Hypothalamus (tissue), 51 donors: ENCODE results near the gene NYNRIN.

Source experiments
- DNase-seq, 51 donors: peaks; one replicate each; lab custom pipeline; 2025; lab: John Stamatoyannopoulos, UW

The NYNRIN gene

GRCh38 chr14:24411443-24412389 lies 12.9 kb downstream of the NYNRIN start:
- DNase-seq, result peak in 1 of 51 donors; percentile 5

- no peak for DNase-seq
Observed at GRCh38 chr14:24414077-24414476, 15.3 kb downstream of the NYNRIN start.

DNA sequence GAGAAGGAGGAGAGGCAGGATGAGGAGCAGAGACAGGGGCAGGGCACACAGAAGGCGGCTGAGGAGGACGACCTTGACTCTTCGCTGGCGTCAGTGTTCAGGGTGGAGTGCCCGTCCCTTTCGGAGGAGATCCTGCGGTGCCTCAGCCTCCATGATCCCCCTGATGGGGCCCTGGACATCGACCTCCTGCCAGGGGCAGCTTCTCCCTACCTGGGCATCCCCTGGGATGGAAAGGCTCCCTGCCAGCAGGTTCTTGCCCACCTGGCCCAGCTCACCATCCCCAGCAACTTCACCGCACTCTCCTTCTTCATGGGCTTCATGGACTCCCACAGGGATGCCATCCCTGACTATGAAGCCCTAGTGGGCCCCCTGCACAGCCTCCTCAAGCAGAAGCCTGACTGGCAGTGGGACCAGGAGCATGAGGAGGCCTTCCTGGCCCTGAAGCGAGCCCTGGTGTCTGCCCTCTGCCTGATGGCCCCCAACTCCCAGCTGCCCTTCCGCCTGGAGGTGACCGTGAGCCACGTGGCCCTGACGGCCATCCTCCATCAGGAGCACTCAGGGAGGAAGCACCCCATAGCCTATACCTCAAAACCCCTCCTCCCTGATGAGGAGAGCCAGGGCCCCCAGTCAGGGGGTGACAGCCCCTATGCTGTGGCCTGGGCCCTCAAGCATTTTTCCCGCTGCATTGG lies 16.1 kb downstream of the NYNRIN start:
- no peak for DNase-seq

DNA sequence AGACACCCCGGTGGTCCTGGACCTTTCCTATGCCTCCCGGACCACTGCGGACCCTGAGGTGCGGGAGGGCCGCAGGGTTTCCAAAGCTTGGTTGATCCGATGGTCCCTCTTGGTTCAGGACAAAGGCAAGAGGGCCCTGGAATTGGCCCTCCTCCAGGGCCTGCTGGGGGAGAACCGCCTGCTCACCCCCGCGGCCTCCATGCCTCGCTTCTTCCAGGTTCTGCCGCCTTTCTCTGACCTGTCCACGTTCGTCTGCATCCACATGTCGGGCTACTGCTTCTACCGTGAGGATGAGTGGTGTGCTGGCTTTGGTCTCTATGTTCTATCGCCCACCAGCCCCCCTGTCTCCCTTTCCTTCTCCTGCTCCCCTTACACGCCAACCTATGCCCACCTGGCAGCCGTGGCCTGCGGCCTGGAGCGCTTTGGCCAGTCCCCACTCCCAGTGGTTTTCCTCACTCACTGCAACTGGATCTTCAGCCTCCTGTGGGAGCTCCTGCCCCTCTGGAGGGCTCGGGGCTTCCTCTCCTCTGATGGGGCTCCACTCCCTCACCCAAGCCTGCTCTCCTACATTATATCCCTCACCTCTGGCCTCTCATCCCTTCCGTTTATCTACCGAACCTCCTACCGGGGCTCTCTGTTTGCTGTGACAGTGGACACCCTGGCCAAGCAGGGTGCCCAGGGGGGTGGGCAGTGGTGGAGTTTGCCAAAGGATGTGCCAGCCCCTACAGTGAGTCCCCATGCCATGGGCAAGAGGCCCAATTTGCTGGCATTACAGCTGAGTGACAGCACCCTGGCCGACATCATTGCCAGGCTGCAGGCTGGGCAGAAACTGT lies 16.8 kb downstream of the NYNRIN start:
- DNase-seq, result no peak

DNA sequence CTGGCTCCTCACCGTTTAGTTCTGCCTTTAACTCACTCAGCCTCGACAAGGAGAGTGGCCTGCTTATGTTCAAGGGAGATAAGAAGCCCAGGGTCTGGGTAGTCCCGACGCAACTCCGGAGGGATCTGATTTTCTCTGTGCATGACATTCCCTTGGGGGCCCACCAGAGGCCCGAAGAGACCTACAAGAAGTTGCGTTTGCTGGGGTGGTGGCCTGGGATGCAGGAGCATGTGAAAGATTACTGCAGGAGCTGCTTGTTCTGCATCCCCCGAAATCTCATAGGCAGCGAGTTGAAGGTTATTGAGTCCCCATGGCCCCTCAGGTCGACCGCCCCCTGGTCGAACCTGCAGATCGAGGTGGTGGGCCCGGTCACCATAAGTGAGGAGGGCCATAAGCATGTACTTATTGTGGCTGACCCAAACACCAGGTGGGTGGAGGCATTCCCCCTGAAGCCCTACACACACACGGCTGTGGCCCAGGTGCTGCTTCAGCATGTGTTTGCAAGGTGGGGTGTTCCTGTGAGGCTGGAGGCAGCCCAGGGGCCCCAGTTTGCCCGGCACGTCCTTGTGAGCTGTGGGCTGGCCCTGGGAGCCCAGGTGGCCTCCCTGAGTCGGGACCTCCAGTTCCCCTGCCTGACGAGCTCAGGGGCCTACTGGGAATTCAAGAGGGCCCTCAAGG lies 17.6 kb downstream of the NYNRIN start:
- no peak for DNase-seq

DNA sequence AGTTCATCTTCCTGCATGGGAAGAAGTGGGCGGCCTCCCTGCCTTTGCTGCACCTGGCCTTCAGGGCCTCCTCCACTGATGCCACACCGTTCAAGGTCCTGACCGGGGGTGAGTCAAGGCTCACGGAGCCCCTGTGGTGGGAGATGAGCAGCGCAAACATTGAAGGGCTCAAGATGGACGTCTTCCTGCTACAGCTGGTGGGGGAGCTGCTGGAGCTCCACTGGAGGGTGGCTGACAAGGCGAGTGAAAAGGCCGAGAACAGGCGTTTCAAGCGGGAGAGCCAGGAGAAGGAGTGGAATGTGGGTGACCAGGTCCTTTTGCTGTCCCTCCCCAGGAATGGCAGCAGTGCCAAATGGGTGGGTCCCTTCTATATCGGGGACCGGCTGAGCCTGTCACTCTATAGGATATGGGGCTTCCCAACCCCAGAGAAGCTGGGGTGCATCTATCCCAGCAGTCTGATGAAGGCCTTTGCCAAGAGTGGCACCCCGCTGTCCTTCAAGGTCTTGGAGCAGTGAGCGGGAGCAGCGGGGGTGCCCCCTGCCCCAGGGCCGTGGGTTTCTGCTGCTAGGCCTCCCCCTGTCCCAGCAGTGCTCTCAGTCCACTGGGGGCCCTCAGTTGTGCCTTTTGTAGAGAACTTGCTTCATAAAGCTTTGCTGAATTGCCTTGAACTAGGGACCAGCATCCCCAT lies 18.3 kb downstream of the NYNRIN start:
- DNase-seq, result no peak

- DNase-seq, result no peak
Observed at GRCh38 chr14:24417832-24418491, 19.2 kb downstream of the NYNRIN start.

DNA sequence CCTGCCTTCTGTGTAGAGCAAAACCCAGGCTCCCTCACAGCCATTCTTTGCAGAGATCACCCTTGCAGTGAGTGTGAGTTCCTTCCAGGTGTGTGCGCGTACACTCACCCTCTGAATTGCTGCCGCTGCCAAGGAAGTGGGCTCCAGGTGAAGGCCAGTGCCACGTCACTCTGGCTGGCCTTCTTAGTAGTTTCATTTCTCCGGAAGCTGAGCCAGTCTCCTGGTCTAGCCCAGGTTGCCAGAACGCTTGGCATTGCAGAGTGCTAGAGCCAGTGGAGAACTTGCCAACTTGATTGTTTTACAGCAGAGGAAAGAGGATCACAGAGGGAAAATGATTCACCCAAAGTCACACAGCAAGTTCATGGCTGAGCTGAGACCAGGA lies 19.7 kb downstream of the NYNRIN start:
- DNase-seq, result no peak

DNA sequence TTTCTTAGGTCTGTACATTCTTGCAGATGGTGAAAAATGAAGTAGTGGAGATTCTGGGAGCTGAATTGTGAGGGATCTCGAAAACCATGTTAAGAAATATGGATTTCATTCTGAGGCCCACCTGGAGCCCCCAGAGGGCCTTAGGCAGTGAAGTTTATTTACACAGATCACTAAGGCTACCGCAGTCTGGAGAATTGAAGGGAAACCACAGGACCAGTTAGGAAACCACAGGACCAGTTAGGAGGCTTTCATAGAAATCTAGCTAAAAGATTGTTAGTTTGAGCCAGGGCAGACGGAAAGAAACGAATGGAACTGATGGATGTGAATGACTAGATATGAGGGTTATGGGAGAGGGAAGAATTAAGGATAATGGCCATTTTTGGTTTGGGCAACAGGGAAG lies 23.5 kb downstream of the NYNRIN start:
- no peak for DNase-seq

DNA sequence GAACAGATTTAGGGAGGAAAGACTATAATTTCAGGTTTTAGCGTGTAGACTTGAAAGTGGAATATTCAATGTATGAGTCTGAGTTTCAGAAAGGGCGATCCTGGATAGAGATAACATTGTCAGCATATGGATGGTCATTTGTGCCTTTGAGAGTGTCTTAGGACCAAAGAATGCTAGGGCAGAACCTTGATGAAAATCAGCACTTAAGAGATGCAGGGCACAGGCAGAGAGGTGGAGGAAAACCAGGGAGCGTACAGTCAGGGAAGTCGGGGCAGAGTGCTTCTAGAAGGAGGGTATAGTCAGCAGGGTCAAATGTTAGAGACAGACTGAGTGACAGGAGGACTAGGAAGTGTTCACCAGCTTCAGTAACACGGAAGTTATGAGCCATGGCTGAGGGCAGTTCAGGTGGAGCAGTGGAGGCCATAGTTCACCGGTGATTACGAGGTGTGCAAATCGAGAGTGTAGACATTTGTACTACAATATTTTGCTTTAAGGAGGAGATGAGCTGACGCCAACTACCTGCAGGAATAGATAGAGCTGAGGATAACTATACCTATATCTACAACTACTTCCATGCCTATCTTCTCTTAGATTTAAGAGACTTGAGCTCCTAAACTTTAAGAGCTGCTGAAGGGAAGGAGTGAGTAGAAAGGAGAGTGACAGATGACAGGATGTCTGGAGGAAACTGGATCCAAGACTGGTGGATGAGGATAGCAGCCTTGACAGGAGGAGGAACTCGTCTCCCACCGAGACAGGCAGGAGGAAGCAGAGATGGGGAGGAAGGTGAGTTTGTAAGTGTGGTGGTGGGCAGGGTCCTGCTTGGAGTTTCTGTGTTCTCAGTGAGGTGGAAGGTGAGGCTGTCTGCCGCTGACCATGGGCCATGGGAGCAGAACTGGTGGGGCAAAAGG lies 24.1 kb downstream of the NYNRIN start:
- no peak for DNase-seq

- no peak for DNase-seq
Observed at GRCh38 chr14:24425704-24426103, 26.9 kb downstream of the NYNRIN start.

DNA sequence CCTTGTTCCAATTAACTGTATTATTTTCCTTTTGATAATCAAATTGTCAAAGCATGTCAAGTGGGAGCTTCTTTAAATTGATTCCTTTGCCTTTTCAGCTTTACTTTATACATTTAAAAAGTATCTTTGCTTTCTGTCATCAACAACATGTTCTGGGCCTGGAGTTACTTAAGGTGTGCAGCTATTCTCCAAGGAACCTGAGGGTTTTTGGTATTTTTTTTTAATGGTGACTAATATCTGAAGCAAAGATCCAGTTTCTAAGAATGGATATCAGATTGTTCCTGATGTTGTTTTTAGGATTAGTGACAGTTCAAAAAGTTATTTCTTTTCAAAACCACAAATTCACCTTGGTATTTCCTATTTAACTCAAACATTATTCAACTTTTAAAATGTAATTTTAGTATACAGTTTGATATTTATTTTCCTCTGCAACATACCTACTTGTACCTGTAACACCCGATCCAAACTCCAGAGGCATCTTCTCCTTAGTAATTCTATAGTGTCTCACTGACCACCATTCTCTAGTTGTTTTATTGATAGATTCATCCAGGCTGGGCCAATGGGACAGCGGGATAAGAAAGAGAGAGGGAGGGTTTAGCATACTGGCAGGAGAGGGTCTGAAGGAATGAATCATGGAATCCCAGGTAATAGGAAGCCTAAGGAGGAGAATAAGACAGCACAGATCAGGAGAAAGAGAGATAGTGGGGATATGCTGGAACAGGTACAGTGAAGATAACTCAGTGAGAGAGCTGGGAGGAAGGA lies 27.5 kb downstream of the NYNRIN start:
- no peak for DNase-seq

DNA sequence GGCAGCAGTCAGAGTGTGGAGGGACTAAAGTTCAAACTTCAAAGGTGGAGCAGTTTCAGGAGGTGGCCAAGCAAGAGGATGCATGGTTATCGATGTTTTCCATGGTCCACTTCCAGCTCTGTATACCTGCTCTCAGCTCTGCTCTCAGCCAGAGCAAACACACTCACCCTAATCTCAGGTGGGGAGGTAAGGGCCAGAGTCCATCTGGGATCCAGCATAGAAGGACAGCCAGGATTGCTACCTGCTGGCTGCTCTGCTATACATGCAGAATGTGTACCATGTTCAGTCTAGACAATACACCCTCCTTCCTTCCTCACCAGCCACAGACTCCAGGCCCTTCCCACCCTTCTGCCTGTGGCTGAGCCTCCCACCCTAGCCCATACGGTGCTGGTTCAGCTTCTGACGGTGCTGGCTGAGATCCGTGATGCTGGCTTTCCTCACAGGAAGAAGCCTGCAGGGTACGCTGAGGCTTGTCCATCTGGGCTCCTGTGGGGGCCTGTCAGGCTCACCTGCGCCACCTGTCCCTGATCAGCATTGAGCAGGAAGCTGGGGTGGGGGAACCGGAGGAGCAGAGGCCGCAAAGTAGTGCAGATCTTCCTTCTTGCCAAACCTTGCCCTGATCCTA lies 28.2 kb downstream of the NYNRIN start:
- no peak for DNase-seq

DNA sequence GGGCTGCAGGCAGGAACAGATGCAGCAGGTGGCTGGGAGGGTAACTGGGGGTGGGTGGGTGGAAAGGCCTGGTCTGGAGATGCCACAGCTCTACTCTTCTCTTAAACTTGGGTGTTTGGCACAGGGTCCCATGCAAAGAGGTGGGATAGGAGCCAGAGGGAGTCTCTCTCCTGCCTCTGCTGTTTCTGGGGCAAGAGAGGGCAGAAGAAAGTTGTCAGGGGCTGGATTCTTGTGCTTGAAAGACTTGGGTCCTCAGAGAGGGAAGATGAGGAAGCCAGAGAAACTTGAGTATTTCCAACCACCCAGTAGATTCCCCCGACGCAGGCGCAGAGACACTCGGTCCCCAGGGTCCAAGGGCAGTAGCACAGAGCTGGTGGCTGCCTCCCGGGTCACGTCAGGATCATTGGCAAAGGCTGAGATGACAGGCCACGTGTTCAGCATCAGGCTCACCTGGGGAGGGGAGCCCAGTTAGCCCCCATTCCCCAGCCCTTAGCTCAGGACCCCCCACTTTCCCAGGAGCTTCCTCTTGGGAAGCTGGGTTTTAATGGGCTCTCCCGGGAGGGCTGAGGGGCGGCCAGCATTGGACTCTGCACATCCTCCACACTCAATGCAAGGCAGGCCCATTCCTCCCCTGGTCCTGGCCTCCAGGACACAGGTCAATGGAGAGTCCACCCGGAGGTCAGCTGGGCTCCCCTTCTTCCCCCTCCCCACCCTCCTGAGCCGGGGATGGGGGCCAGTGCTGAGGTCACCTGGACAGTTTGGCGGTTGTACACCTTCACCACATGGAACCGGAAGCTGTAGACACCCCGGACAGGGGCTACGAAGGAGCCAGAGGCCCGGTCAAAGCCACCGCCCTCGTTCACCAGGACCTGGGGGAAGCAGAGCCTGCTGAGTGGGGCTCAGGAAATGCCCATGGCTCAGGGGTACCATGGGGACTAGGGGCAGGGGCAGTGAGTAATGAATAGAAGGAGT lies 29.0 kb downstream of the NYNRIN start:
- DNase-seq, result no peak

DNA sequence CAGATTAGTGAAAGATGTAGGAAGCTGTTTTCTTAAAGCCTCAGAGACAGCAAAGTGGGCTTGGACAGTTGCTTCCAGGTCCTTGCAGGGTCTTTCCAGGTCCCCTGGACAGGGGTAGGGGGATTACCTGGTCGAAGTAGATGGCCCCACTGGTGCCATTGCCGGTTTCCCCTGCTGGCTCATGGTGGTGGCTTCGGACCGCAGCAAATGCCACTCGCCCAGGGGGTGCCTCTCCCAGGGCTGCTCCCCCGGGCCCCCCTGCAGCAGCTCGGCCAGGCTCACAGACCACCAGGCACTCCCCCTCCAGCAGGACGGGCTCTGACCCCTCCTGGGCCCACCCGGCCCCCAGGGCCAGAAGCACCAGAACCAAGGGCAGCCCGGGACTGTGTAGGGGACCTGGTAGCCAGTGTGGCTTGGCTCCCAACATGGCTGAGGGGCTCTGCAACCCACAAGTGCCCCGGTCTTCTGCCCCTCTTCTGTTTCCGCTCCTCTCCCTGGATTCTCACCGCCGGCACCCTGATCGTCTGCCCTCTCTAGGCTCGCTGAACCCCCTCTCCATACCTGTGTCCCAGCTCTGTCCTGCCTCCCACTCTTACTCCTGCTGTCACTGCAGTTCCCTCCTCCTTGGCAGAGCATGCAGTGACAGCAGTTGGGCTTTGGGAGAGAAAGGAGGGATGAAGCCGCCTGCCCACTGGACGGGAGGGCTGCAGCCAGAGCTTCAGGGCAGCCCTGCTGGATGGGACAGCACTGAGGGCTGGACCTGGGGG lies 30.0 kb downstream of the NYNRIN start:
- DNase-seq, result no peak
